K562 (cell line): ENCODE results near the gene HEXIM2. TPM values are rescaled to one million over a fixed set of nuclear protein-coding genes. Genes with fewer than 3 reads are reported as not detected.

Experiments
- CREM ChIP-seq: IDR thresholded peaks from 2 replicates; pipeline ENCODE4 v1.6.1; 2014; ENCODE audit warnings: antibody characterized with exemption, low read depth
- E2F3 ChIP-seq: fragments of 250-450 bp; sonication (Bioruptor Pico); IDR thresholded peaks from 2 replicates; pipeline ENCODE4 v1.4.0; 2020; ENCODE audit warnings: mild to moderate bottlenecking
- KLF13 ChIP-seq: fragments of 450-650 bp; IDR thresholded peaks from 2 replicates; pipeline ENCODE4 v1.6.1; 2016; ENCODE audit warnings: missing genetic modification characterization, low read depth, mild to moderate bottlenecking, missing compliant biosample characterization, moderate library complexity, borderline replicate concordance
- NR4A1 ChIP-seq, 2 experiments: fragments of 250-450 bp in 1 of 2; fragments of 450-650 bp in 1 of 2; sonication (Bioruptor Pico) in 1 of 2; IDR thresholded peaks; 2 replicates each; pipeline versions ENCODE4 v1.4.0 to v1.6.1; 2016 to 2020; ENCODE audit warnings: mild to moderate bottlenecking in 2 of 2, missing compliant biosample characterization in 1 of 2, missing genetic modification characterization in 1 of 2, moderate library complexity in 1 of 2
- ZBTB17 ChIP-seq: fragments of 450-650 bp; formaldehyde crosslinking; IDR thresholded peaks from 2 replicates; pipeline ENCODE4 v1.4.0; 2020; ENCODE audit warnings: mild to moderate bottlenecking
- polyA plus RNA-seq, 8 experiments: library from polyadenylated mRNA; depleted of rRNA in 4 of 8; stranded (reverse) in 5 of 8; unstranded in 3 of 8; fragments of >200 nt; fragmentation: Nextera tagmentation in 2 of 8; fragmentation: Illumina TruSeq in 1 of 8; extraction: Ambion mirVana in 2 of 8; extraction: Trizol in 1 of 8; gene quantifications; 2 replicates each; pipeline versions ENCODE4 v1.2.1 to v1.2.3, GENCODE V29; 2011 to 2014; ENCODE audit warnings: inconsistent platforms in 1 of 8, missing spikeins in 1 of 8
- total RNA-seq, 7 experiments: library from RNA; depleted of rRNA in 6 of 7; stranded (reverse); fragments of >200 nt in 6 of 7; fragmentation: Illumina TruSeq in 2 of 7; extraction: Trizol in 2 of 7; gene quantifications; 2 replicates each; pipeline versions ENCODE4 v1.2.1 to v1.2.3, GENCODE V29; 2011 to 2021; ENCODE audit warnings: low replicate concordance in 1 of 7
- TF ChIP-seq, protein P1 (sequence below): fragments of 200-800 bp; sonication (Bioruptor generic); IDR thresholded peaks from 2 replicates; pipeline ENCODE4 v1.6.1; 2017; ENCODE audit warnings: missing genetic modification characterization, missing compliant biosample characterization
- TF ChIP-seq, protein P2 (sequence below): fragments of 450-650 bp; IDR thresholded peaks from 2 replicates; pipeline ENCODE4 v1.6.1; 2016; ENCODE audit warnings: mild to moderate bottlenecking, moderate library complexity
- TF ChIP-seq, protein P3 (sequence below): sonication (generic); formaldehyde crosslinking; IDR thresholded peaks from 2 replicates; pipeline ENCODE4 v1.8.0; 2022; ENCODE audit warnings: mild to moderate bottlenecking, low read depth, missing genetic modification reagents
- TF ChIP-seq, protein P4 (sequence below): fragments of 450-650 bp; formaldehyde crosslinking; IDR thresholded peaks from 2 replicates; pipeline ENCODE4 v1.4.0; 2022; ENCODE audit warnings: missing genetic modification characterization

Gene HEXIM2
- total and polyA plus RNA-seq, 9 of the 15 experiments (the other 6 are each of a cell fraction or from before 2014, with no cell fraction given) = 0.69 to 3.4 (median 1.1) TPM; not detected in 2

DNA sequence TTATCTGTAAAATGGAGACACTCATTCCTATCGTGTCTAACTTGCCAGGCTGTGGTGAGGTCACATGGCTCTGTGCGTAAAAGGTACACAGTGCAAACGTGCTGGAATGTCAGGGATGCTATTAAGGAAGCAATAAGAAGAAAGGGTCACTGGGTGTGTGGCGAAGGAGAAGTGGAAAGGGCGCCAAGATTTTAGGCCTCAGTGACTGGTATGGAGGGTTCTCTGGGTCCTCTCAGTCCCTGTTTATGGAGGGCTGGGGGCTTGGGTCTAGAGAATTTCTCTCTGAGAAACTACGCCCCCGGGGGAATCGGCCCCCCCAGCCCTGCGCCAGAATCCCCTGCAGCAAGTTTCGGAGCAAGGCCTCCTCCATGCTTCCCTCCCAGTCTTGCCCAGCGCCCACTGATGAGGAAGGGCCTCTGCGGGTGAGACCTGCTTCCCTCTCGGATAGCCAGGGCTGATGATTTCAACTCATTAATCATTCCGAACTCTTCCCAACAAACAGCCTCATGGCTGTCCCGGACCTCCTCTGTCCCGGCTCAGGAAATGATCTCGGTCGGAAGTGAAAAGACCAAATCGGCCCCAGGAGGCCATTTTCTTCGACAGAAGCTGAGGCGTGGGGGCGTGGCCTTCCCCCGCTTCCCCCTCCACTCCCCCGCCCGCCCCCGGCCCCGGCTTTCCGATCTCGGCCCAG lies 14.6 kb upstream of the HEXIM2 start (continued):
- TF ChIP-seq KLF13 (tag) (0 out of 2 replicates have a peak, but pooled peaks have one; percentile 20), ZBTB17 (CRISPR knock-in tag) (peak; percentile 61; the same call in 1 of the 2 replicates), CREM (peak; percentile 76), NR4A1 (CRISPR knock-in tag; IDR thresholded peaks at IDR 0.05) (no peak), NR4A1 (tag; IDR thresholded peaks at IDR 0.05) (peak; percentile 92), E2F3 (CRISPR knock-in tag) (peak; percentile 88)
- TF ChIP-seq, protein P1, sequence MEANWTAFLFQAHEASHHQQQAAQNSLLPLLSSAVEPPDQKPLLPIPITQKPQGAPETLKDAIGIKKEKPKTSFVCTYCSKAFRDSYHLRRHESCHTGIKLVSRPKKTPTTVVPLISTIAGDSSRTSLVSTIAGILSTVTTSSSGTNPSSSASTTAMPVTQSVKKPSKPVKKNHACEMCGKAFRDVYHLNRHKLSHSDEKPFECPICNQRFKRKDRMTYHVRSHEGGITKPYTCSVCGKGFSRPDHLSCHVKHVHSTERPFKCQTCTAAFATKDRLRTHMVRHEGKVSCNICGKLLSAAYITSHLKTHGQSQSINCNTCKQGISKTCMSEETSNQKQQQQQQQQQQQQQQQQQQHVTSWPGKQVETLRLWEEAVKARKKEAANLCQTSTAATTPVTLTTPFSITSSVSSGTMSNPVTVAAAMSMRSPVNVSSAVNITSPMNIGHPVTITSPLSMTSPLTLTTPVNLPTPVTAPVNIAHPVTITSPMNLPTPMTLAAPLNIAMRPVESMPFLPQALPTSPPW = peak; percentile 99; the same call in 1 of the 2 replicates
- TF ChIP-seq, protein P2, sequence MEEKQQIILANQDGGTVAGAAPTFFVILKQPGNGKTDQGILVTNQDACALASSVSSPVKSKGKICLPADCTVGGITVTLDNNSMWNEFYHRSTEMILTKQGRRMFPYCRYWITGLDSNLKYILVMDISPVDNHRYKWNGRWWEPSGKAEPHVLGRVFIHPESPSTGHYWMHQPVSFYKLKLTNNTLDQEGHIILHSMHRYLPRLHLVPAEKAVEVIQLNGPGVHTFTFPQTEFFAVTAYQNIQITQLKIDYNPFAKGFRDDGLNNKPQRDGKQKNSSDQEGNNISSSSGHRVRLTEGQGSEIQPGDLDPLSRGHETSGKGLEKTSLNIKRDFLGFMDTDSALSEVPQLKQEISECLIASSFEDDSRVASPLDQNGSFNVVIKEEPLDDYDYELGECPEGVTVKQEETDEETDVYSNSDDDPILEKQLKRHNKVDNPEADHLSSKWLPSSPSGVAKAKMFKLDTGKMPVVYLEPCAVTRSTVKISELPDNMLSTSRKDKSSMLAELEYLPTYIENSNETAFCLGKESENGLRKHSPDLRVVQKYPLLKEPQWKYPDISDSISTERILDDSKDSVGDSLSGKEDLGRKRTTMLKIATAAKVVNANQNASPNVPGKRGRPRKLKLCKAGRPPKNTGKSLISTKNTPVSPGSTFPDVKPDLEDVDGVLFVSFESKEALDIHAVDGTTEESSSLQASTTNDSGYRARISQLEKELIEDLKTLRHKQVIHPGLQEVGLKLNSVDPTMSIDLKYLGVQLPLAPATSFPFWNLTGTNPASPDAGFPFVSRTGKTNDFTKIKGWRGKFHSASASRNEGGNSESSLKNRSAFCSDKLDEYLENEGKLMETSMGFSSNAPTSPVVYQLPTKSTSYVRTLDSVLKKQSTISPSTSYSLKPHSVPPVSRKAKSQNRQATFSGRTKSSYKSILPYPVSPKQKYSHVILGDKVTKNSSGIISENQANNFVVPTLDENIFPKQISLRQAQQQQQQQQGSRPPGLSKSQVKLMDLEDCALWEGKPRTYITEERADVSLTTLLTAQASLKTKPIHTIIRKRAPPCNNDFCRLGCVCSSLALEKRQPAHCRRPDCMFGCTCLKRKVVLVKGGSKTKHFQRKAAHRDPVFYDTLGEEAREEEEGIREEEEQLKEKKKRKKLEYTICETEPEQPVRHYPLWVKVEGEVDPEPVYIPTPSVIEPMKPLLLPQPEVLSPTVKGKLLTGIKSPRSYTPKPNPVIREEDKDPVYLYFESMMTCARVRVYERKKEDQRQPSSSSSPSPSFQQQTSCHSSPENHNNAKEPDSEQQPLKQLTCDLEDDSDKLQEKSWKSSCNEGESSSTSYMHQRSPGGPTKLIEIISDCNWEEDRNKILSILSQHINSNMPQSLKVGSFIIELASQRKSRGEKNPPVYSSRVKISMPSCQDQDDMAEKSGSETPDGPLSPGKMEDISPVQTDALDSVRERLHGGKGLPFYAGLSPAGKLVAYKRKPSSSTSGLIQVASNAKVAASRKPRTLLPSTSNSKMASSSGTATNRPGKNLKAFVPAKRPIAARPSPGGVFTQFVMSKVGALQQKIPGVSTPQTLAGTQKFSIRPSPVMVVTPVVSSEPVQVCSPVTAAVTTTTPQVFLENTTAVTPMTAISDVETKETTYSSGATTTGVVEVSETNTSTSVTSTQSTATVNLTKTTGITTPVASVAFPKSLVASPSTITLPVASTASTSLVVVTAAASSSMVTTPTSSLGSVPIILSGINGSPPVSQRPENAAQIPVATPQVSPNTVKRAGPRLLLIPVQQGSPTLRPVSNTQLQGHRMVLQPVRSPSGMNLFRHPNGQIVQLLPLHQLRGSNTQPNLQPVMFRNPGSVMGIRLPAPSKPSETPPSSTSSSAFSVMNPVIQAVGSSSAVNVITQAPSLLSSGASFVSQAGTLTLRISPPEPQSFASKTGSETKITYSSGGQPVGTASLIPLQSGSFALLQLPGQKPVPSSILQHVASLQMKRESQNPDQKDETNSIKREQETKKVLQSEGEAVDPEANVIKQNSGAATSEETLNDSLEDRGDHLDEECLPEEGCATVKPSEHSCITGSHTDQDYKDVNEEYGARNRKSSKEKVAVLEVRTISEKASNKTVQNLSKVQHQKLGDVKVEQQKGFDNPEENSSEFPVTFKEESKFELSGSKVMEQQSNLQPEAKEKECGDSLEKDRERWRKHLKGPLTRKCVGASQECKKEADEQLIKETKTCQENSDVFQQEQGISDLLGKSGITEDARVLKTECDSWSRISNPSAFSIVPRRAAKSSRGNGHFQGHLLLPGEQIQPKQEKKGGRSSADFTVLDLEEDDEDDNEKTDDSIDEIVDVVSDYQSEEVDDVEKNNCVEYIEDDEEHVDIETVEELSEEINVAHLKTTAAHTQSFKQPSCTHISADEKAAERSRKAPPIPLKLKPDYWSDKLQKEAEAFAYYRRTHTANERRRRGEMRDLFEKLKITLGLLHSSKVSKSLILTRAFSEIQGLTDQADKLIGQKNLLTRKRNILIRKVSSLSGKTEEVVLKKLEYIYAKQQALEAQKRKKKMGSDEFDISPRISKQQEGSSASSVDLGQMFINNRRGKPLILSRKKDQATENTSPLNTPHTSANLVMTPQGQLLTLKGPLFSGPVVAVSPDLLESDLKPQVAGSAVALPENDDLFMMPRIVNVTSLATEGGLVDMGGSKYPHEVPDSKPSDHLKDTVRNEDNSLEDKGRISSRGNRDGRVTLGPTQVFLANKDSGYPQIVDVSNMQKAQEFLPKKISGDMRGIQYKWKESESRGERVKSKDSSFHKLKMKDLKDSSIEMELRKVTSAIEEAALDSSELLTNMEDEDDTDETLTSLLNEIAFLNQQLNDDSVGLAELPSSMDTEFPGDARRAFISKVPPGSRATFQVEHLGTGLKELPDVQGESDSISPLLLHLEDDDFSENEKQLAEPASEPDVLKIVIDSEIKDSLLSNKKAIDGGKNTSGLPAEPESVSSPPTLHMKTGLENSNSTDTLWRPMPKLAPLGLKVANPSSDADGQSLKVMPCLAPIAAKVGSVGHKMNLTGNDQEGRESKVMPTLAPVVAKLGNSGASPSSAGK = peak; percentile 77
- TF ChIP-seq, protein P3, sequence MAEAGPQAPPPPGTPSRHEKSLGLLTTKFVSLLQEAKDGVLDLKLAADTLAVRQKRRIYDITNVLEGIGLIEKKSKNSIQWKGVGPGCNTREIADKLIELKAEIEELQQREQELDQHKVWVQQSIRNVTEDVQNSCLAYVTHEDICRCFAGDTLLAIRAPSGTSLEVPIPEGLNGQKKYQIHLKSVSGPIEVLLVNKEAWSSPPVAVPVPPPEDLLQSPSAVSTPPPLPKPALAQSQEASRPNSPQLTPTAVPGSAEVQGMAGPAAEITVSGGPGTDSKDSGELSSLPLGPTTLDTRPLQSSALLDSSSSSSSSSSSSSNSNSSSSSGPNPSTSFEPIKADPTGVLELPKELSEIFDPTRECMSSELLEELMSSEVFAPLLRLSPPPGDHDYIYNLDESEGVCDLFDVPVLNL (CRISPR knock-in tag) = no peak
- TF ChIP-seq, protein P4, sequence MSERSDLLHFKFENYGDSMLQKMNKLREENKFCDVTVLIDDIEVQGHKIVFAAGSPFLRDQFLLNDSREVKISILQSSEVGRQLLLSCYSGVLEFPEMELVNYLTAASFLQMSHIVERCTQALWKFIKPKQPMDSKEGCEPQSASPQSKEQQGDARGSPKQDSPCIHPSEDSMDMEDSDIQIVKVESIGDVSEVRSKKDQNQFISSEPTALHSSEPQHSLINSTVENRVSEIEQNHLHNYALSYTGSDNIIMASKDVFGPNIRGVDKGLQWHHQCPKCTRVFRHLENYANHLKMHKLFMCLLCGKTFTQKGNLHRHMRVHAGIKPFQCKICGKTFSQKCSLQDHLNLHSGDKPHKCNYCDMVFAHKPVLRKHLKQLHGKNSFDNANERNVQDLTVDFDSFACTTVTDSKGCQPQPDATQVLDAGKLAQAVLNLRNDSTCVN = peak; percentile 68; the same call in 1 of the 2 replicates
